AML-193 (cell line): ENCODE data around the gene JAM2.

Experiments used
- DNase-seq, 2 experiments: peaks; one replicate each; lab custom pipeline; 2025; lab: John Stamatoyannopoulos, UW

The JAM2 gene

DNA sequence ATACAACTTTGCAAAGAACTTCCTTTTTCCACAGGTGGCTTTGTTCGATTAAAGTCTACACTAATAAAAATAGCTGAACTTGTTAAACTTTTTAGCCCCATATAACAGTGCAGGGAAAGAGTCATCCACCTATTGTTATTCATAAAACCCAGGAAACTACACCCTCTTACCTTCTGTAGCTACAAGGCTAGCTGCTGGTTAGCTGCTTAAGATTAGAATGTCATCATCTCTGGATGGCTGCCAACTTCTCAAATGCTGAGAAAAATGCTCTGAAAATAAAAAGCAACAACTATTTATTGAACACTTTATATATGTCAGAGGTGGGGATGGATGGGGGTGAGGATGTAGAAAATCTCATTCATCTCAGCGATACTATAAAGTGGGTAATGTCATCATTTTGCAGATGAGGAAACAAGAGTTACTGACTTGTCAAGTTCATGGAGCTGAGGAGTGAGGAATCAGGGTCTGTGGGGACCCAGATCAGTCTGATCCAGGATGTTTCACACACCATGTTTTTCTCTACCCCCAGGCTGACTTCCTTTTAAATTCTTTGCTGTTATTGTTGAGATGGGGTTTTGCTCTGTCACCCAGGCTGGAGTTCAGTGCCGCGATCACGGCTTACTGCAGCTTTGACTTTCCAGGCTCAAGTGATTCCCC, 78.6 kb downstream of the JAM2 start:
- peak; percentile 4 to 14 for DNase-seq

DNA sequence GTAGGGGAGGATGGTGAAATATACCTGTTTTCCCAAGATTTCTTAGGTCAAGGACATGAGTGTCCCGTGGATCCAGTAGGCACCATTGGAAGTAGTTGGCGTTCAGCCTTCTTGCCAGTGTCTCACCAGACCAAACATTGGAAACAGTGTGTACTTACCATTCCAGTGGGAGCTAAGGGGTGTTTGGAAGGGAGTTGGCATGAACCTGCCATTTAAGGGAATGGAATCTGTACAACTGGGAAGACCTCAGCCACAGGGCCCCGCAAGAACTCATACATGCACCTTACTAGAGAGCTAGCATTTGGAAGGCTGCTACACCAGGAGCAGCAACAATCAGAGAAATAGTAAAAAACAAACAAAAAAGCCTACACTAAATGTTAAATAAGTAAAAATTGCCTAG, 82.9 kb downstream of the JAM2 start:
- no peak for DNase-seq

GRCh38 chr21:25722631-25723030, 83.6 kb downstream of the JAM2 start:
- peak; percentile 39 to 49 for DNase-seq

DNA sequence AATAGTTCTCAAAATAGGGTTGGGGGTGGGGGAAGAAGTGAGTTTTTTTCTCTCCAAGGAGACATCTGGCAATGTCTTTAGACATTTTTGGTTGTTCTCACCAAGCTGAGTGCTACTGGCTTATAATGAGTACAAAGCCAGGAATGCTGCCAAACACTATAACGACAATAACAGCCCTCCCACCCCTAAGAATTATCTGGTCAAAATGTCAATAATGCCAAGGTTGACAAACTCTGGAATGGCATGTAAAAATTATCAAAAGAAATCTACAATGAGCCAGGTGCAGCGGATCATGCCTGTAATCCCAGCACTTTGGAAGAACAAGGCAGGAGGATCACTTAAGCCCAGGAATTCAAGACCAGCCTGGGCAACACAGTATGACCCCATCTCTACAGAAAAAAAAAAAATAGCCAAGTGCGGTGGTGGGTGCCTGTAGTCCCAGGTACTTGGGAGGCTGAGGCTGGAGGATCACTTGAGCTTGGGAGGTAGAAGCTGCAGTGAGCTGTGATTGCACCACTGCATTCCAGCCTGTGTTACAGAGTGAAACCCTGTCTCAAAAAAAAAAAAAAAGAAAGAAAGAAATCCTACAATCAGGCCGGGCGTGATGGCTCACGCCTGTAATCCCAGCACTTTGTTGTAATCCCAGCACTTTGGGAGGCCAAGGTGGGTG, 93.2 kb downstream of the JAM2 start:
- no peak for DNase-seq

GRCh38 chr21:25733859-25734653, 95.0 kb downstream of the JAM2 start:
- DNase-seq, result peak; percentile 3 to 21

DNA sequence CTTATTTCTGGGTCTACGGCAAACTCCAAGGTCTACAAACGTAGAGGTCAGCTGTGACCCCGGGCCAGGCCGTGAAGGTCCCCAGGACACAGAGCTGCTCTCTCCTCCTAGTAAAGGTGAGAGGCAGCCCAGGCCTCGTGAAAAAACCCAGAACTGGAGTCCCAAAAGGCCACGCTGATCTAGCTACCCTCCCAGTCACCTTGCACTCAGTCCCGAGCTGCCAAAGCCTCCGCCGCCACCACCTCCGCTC, 95.5 kb downstream of the JAM2 start:
- no peak for DNase-seq

DNA sequence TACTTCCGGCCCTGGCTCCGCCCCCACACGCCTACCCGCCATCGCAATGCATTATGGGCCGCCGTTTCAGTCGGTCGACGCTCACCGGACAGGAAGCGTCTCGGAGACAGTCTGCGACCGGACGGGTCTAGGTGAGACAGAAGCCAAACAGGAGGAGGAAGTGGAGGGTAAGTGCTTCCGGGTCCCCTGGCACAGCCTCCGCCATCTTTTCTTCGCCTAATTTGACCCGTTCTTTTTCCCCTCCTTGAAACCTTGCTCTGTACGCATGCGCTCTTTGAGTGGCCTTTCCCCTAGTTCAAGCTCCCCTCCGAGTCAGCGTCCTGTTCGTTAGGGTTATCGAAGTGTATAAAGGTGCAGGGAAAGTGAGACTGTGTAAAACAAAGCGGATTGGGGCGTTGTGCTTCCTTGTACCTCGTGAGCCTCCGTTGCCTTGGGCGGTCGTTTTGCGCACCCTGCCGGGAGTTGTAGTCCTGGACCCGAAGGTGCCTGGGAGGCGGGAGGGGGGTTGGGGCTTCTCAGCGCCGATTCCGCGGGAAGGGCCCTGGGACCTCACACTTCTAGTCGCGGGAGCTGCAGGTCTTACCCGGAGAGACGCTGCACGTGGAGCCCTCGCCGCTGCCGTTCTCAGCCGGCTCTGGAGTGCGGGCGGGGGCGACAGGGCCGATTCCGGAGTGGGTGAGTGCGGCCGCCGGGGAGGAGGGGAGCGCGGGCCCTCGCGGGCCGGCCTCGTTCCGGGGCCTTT, 96.0 kb downstream of the JAM2 start, which contains the start of the genes ATP5PF and GABPA:
TSS of gene ATP5PF (minus strand) at position 1 of the 742 bp plus-strand sequence. CDS start 5,110 bp downstream, outside the sequence.
TSS of gene GABPA (plus strand) at position 69 of the 742 bp plus-strand sequence. CDS start 6,627 bp downstream, outside the sequence.
- DNase-seq, result peak; percentile 93 to 94

GRCh38 chr21:25735646-25736597, 96.9 kb downstream of the JAM2 start:
- DNase-seq, result peak; percentile 18 to 62

GRCh38 chr21:25737421-25737820, 98.4 kb downstream of the JAM2 start:
- DNase-seq, result no peak

- no peak for DNase-seq
Observed at GRCh38 chr21:25742900-25743299, 103.8 kb downstream of the JAM2 start.

DNA sequence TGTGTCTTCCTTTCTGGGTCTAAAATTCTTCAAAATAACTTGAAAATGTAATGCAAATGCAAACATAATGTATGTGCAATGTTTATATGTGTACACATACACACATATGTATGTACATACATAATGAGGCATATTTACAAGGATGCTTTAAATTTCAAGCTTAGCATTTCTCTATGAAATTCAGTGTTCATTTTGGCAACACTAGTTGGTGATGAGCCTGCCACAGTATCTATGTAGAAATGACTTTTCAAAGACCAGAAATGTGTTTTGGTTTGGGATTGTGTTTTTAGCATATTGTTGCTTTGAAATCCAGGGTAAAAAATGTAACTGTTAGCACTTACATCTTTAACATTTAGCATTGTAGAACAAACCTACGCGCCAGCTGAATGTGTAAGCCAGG, 105.8 kb downstream of the JAM2 start:
- no peak for DNase-seq

DNA sequence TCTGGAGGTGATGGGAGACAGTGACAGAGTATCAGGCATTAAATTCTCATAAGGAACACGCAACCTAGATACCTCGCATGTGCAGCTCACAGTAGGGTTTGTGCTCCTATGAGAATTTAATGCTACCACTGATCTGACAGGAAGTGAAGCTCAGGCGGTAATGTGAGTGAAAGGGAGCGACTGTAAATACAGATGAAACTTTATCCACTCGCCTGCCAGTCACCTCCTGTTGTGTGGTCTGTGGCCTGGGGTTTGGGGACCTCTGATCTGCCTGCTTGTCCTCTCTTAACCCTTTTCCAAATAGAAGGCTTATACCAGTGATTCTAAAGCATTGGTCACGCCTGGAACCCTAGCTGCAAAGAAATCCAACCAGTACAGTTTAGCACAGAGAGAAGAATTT, 111.0 kb downstream of the JAM2 start:
- DNase-seq, result no peak

DNA sequence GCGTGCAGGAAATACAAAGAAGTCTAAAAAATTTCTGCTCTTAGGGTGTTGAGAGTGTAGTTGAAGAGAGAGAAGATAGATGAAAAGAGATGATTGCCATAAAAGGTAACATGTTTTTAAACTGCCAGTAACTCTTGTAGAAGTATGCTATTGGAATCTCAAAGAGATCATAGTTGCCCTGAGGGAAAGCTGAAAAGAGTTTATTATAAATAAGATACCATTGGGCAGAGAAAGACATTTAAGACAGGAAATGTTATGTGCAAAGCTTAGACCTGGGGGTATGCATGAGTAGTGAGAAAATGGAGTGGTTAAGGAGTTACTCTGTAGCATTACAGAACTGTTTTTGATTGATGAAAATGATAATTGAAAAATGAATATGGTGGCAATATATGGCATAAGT, 113.4 kb downstream of the JAM2 start:
- DNase-seq, result no peak

GRCh38 chr21:25756190-25756932, 117.3 kb downstream of the JAM2 start:
- no peak for DNase-seq

- DNase-seq, result no peak
Observed at GRCh38 chr21:25757531-25757930, 118.5 kb downstream of the JAM2 start.

GRCh38 chr21:25759573-25759972, 120.5 kb downstream of the JAM2 start:
- no peak for DNase-seq

DNA sequence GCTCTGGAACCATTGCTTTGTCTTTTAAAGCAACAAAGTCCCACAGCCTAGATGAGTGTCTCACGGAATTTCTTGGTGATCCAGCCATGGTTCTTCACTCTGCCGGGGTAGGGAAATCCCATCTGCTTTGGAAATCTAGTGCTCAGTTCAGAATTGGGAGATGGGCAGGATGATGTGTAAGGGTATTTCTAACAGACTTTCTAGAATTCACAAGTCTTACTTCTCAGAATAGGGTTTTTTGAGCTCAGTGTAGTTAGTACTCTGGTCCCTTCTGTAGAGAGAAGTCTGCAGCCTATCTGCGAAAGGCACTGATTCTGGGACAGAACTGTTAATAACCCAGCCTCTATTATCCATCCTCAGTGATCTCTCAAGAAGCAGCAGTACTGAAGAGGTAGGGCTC, 121.0 kb downstream of the JAM2 start:
- no peak for DNase-seq

GRCh38 chr21:25760677-25761076, 121.6 kb downstream of the JAM2 start:
- DNase-seq, result no peak

GRCh38 chr21:25764065-25764464, 125.0 kb downstream of the JAM2 start:
- DNase-seq, result no peak
